GM13976 (cell line): Measurements from ENCODE around the gene PACS2.
A peak's percentile ranks its signal among the peaks of the same experiment; 100 is the strongest.

Experiments
- DNase-seq: peaks from one replicate; pipeline ENCODE4 v3.0.0; 2012; ENCODE audit warnings: low spot score
- CTCF ChIP-seq: IDR thresholded peaks from 2 replicates; pipeline ENCODE4 v1.5.1; 2012; ENCODE audit warnings: borderline replicate concordance, mild to moderate bottlenecking; ENCODE audit not compliant: insufficient read depth; ENCODE audit errors: extremely low read depth, missing control alignments, control extremely low read depth
- in situ Hi-C: fragments of 300-500 bp; cut with MboI; formaldehyde crosslinking; loops from one replicate; pipeline ENCODE4 v1.12.0; 2022; ENCODE audit warnings: low sequenced_read_pairs, mixed read lengths, inconsistent platforms; ENCODE audit not compliant: unreplicated experiment

PACS2 gene

GRCh38 chr14:105420101-105420973 is 105.8 kb downstream of the PACS2 start:
- DNase-seq = peak; percentile 69
- no peak for TF ChIP-seq CTCF
- in situ Hi-C loops = no loop called here

GRCh38 chr14:105420974-105421674 is 106.6 kb downstream of the PACS2 start:
- in situ Hi-C loops = no loop called here
- no peak for DNase-seq
- TF ChIP-seq CTCF = no peak

GRCh38 chr14:105421723-105422615 is 107.4 kb downstream of the PACS2 start:
- TF ChIP-seq CTCF = no peak
- DNase-seq = no peak
- in situ Hi-C loops = no loop called here

GRCh38 chr14:105422695-105423487 is 108.3 kb downstream of the PACS2 start:
- in situ Hi-C loops = no loop called here
- DNase-seq = no peak
- no peak for TF ChIP-seq CTCF

- no peak for DNase-seq
- no peak for TF ChIP-seq CTCF
- in situ Hi-C loops = no loop called here
These were observed 109.1 kb downstream of the PACS2 start for GRCh38 chr14:105423488-105424195.
